GM23338 (cell line): Measurements from ENCODE around the gene BPIFB6. TPM values are rescaled to one million over a fixed set of nuclear protein-coding genes. Genes with fewer than 3 reads are reported as not detected.

Experiments used
- ATAC-seq: fragments of 200-7000 bp; cut with Tn5 transposase; 3 replicates; pipeline ENCODE4 v1.9.1; 2020
- DNase-seq: peaks from one replicate; pipeline ENCODE4 v3.0.0-alpha.2; 2015; ENCODE audit warnings: low spot score
- H2AFZ ChIP-seq: fragments of 200-600 bp; sonication (generic); 2 replicates; pipeline ENCODE4 v1.8.0; 2016; ENCODE audit warnings: antibody characterized with exemption, mild to moderate bottlenecking, moderate library complexity
- H3F3A ChIP-seq: fragments of 200-600 bp; sonication (generic); replicated peaks from 2 replicates; pipeline ENCODE4 v1.8.0; 2017; ENCODE audit warnings: antibody characterized with exemption, mixed run types, low read depth
- H3K27ac ChIP-seq: fragments of 200-600 bp; sonication (generic); 2 replicates; pipeline ENCODE4 v1.6.1; 2016; ENCODE audit warnings: low read depth
- H3K27me3 ChIP-seq: fragments of 200-600 bp; sonication (generic); 2 replicates; pipeline ENCODE4 v1.8.0; 2016; ENCODE audit warnings: mild to moderate bottlenecking, mixed run types, moderate library complexity; ENCODE audit not compliant: insufficient read depth
- H3K36me3 ChIP-seq: fragments of 200-600 bp; sonication (generic); 2 replicates; pipeline ENCODE4 v1.8.0; 2016; ENCODE audit warnings: mild to moderate bottlenecking; ENCODE audit not compliant: insufficient read depth
- H3K4me1 ChIP-seq: fragments of 200-600 bp; sonication (generic); 2 replicates; pipeline ENCODE4 v1.8.0; 2016; ENCODE audit warnings: mild to moderate bottlenecking, moderate library complexity; ENCODE audit not compliant: insufficient read depth
- H3K4me2 ChIP-seq: fragments of 200-600 bp; sonication (generic); 2 replicates; pipeline ENCODE4 v1.7.1; 2017; ENCODE audit warnings: mixed run types
- H3K4me3 ChIP-seq: fragments of 200-600 bp; sonication (generic); 2 replicates; pipeline ENCODE4 v1.6.1; 2016; ENCODE audit warnings: mixed run types
- H3K79me2 ChIP-seq: fragments of 200-600 bp; sonication (generic); replicated peaks from 2 replicates; pipeline ENCODE4 v1.8.0; 2017; ENCODE audit warnings: mild to moderate bottlenecking; ENCODE audit not compliant: insufficient read depth
- H3K9me2 ChIP-seq: fragments of 200-600 bp; sonication (generic); 2 replicates; pipeline ENCODE4 v1.8.0; 2017; ENCODE audit not compliant: insufficient read depth
- H4K20me1 ChIP-seq: fragments of 200-600 bp; sonication (generic); replicated peaks from 2 replicates; pipeline ENCODE4 v1.8.0; 2017; ENCODE audit warnings: mild to moderate bottlenecking; ENCODE audit not compliant: insufficient read depth
- H3K27ac Mint-ChIP-seq: 2 replicates; pipeline ENCODE4 v1.8.0; 2020; ENCODE audit warnings: inconsistent platforms, mild to moderate bottlenecking, moderate library complexity, mixed read lengths
- H3K27me3 Mint-ChIP-seq: 3 replicates; pipeline ENCODE4 v1.8.0; 2022; ENCODE audit warnings: low read depth, mild to moderate bottlenecking, moderate library complexity, mixed read lengths, inconsistent platforms; ENCODE audit not compliant: insufficient read depth, poor library complexity
- H3K36me3 Mint-ChIP-seq: 3 replicates; pipeline ENCODE4 v1.8.0; 2021; ENCODE audit warnings: low read depth, mild to moderate bottlenecking, inconsistent platforms, moderate library complexity, mixed read lengths
- H3K4me1 Mint-ChIP-seq: 3 replicates; pipeline ENCODE4 v1.8.0; 2020; ENCODE audit warnings: mild to moderate bottlenecking, inconsistent platforms, mixed read lengths
- H3K4me3 Mint-ChIP-seq: 3 replicates; pipeline ENCODE4 v1.8.0; 2021; ENCODE audit warnings: moderate library complexity, mild to moderate bottlenecking, inconsistent platforms, mixed read lengths
- H3K9me3 Mint-ChIP-seq: 3 replicates; pipeline ENCODE4 v1.8.0; 2020; ENCODE audit warnings: moderate library complexity, mild to moderate bottlenecking, inconsistent platforms, mixed read lengths
- CREB1 ChIP-seq: fragments of 250-450 bp; sonication (Bioruptor Pico); IDR thresholded peaks from 2 replicates; pipeline ENCODE4 v1.5.0; 2020; ENCODE audit warnings: low read depth, mild to moderate bottlenecking, moderate library complexity
- CTCF ChIP-seq, 2 experiments: fragments of 200-600 bp in 1 of 2; sonication (generic) in 1 of 2; conservative IDR thresholded peaks; 2 replicates each; pipeline versions ENCODE4 v1.5.1 to v1.6.1; 2016 to 2017; ENCODE audit warnings: antibody characterized with exemption in 2 of 2, low read depth in 2 of 2, mild to moderate bottlenecking in 2 of 2, moderate library complexity in 1 of 2
- ETS1 ChIP-seq: IDR thresholded peaks from 2 replicates; pipeline ENCODE4 v1.6.1; 2016; ENCODE audit warnings: antibody characterized with exemption
- EZH2 ChIP-seq: fragments of 200-600 bp; sonication (generic); IDR thresholded peaks from one replicate; pipeline ENCODE4 v1.8.0; 2017; ENCODE audit warnings: antibody characterized with exemption, mild to moderate bottlenecking, low read depth; ENCODE audit not compliant: unreplicated experiment
- EZH2phosphoT487 ChIP-seq: fragments of 200-600 bp; sonication (generic); IDR thresholded peaks from one replicate; pipeline ENCODE4 v1.8.1; 2018; ENCODE audit warnings: antibody characterized with exemption; ENCODE audit not compliant: unreplicated experiment
- JUNB ChIP-seq: IDR thresholded peaks from one replicate; pipeline ENCODE4 v1.6.1; 2016; ENCODE audit warnings: antibody characterized with exemption; ENCODE audit not compliant: unreplicated experiment
- NANOG ChIP-seq: IDR thresholded peaks from 2 replicates; pipeline ENCODE4 v1.6.1; 2016; ENCODE audit warnings: antibody characterized with exemption, borderline replicate concordance
- POLR2AphosphoS5 ChIP-seq: IDR thresholded peaks from 2 replicates; pipeline ENCODE4 v1.6.1; 2016; ENCODE audit warnings: antibody characterized with exemption, low read depth
- REST ChIP-seq: IDR thresholded peaks from one replicate; pipeline ENCODE4 v1.6.1; 2018; ENCODE audit warnings: antibody characterized with exemption; ENCODE audit not compliant: unreplicated experiment
- STAT1 ChIP-seq: IDR thresholded peaks from one replicate; pipeline ENCODE4 v1.6.1; 2016; ENCODE audit warnings: antibody characterized with exemption; ENCODE audit not compliant: unreplicated experiment
- ZNF114 ChIP-seq: fragments of 250-450 bp; sonication (Bioruptor Pico); IDR thresholded peaks from 2 replicates; pipeline ENCODE4 v1.5.0; 2020; ENCODE audit warnings: mild to moderate bottlenecking, moderate library complexity
- ZNF331 ChIP-seq: fragments of 250-450 bp; sonication (Bioruptor Pico); IDR thresholded peaks from 2 replicates; pipeline ENCODE4 v1.5.0; 2020; ENCODE audit warnings: low read depth, mild to moderate bottlenecking, moderate library complexity
- ZNF462 ChIP-seq: fragments of 250-450 bp; sonication (Bioruptor Pico); IDR thresholded peaks from 2 replicates; pipeline ENCODE4 v1.5.0; 2020; ENCODE audit warnings: mild to moderate bottlenecking, moderate library complexity
- polyA plus RNA-seq: library from polyadenylated mRNA; unstranded; fragments of >200 nt; fragmentation: Nextera tagmentation; extraction: Ambion mirVana; gene quantifications from 2 replicates; pipeline ENCODE4 v1.2.1, GENCODE V29; 2016
- total RNA-seq: library from RNA; depleted of rRNA; stranded (reverse); fragments of >200 nt; shearing (Covaris generic); gene quantifications from 2 replicates; pipeline ENCODE4 v1.2.3, GENCODE V29; 2014

Gene BPIFB6
- total and polyA plus RNA-seq, 2 experiments from 2014 or later = not detected

- no peaks in the 10 kb centered on the region for H3F3A ChIP-seq
- H3K27ac Mint-ChIP-seq = no peak overlapping the region
- no peaks in the 10 kb centered on the region for H3K79me2 ChIP-seq
- no peak for DNase-seq
- no peaks in the 10 kb centered on the region for H3K36me3 Mint-ChIP-seq
- no peak overlapping the region for H3K4me3 ChIP-seq
- H3K27ac ChIP-seq = no peak overlapping the region
- peaks cover 5% of the 10 kb centered on the region for H3K27me3 Mint-ChIP-seq
- no peaks in the 10 kb centered on the region for H3K4me1 ChIP-seq
- H3K36me3 ChIP-seq = no peaks in the 10 kb centered on the region
- H3K9me3 Mint-ChIP-seq = no peaks in the 10 kb centered on the region
- no peak for ATAC-seq
- H2AFZ ChIP-seq = no peak overlapping the region
- H3K9me2 ChIP-seq = no peaks in the 10 kb centered on the region
- H3K4me1 Mint-ChIP-seq = no peaks in the 10 kb centered on the region
- no peak overlapping the region for H3K4me3 Mint-ChIP-seq
- no peaks in the 10 kb centered on the region for H4K20me1 ChIP-seq
- no peak overlapping the region for H3K4me2 ChIP-seq
- no peaks in the 10 kb centered on the region for H3K27me3 ChIP-seq
- no peak for TF ChIP-seq REST
- no peak for TF ChIP-seq ETS1
- no peak for TF ChIP-seq EZH2
- TF ChIP-seq ZNF331 (CRISPR knock-in tag) = no peak
- TF ChIP-seq POLR2AphosphoS5 = no peak
- TF ChIP-seq CTCF (conservative IDR thresholded peaks at IDR 0.05; ENCODE audit: low read depth in 2 of 2) = no peak
- no peak for TF ChIP-seq CREB1 (CRISPR knock-in tag)
- TF ChIP-seq ZNF114 = no peak
- TF ChIP-seq ZNF462 (CRISPR knock-in tag) = no peak
- TF ChIP-seq NANOG = no peak
- TF ChIP-seq EZH2phosphoT487 = no peak
- no peak for TF ChIP-seq STAT1
- no peak for TF ChIP-seq JUNB
These were observed 60.9 kb downstream of the BPIFB6 start for GRCh38 chr20:33092361-33092760.
